ENCODE results near the gene FAM13A.

Gene FAM13A

GRCh38 chr4:88817740-88818139 is 239.2 kb downstream of the FAM13A start:
- no peak for TF ChIP-seq CTCF (IDR thresholded peaks at IDR 0.05)
- Histone ChIP-seq H3K27me3 (no peaks in the 10 kb centered on the region), H3K36me3 (no peaks in the 10 kb centered on the region), H3K9me3 (no peaks in the 10 kb centered on the region), H3K4me3 (ENCODE audit: low read depth in 1 of 2, low read length in 1 of 2) (no peak overlapping the region), H3K27ac (no peak overlapping the region), H3K4me1 (ENCODE audit: control insufficient read depth in 1 of 2, insufficient read depth in 1 of 2, low read depth in 1 of 2, low read length in 1 of 2) (peaks cover 7 to 8% of the 10 kb centered on the region in 2 experiments)

DNA sequence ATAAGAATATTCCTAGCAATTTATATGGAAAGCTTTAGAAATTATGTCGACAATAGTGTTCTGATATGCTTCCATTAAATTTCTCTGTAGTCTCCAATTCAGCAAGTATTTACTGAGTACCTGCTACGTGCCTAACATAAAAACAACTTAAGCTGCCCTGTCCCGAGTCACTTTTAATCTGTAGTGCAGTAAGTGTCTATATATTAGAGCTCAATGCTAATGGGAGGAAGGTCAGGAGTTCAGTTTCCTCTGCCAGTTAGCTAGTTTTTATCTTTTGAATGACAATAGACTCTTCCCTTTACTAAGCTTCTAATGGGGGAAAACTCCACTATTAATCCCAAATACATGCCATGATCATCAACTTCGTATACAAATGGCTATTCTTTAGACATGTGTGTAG is 240.6 kb downstream of the FAM13A start:
- Histone ChIP-seq H3K36me3 (no peaks in the 10 kb centered on the region), H3K4me1 (ENCODE audit: control insufficient read depth in 1 of 2, insufficient read depth in 1 of 2, low read depth in 1 of 2, low read length in 1 of 2) (no peaks in the 10 kb centered on the region), H3K27ac (no peak overlapping the region), H3K9me3 (no peaks in the 10 kb centered on the region), H3K27me3 (no peaks in the 10 kb centered on the region), H3K4me3 (ENCODE audit: low read depth in 1 of 2, low read length in 1 of 2) (no peak overlapping the region)
- no peak for TF ChIP-seq CTCF (IDR thresholded peaks at IDR 0.05)

GRCh38 chr4:88814043-88814617 is 242.9 kb downstream of the FAM13A start:
- no peak for TF ChIP-seq CTCF (IDR thresholded peaks at IDR 0.05)

DNA sequence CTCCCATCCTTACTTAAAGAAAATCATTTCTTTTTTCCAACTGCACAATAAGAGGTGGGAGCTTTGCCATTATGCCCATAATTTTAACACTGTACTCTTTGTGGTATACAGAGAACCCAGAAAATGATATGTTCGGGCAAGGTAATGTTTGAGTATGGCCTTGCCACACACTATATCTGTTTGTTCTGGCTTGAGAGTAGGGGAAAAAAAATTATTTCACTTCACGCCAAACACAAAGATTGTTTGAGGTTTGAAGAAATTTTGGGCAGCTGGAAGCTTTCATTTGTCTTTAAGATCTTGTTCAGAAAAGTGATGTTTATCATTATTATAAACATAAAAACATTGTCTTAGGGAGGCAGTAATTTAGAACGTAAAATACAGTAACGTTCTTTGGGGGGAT is 244.0 kb downstream of the FAM13A start:
- H3K4me1 ChIP-seq (ENCODE audit: control insufficient read depth in 1 of 2, insufficient read depth in 1 of 2, low read depth in 1 of 2, low read length in 1 of 2), result no peaks in the 10 kb centered on the region
- no peak for TF ChIP-seq CTCF (IDR thresholded peaks at IDR 0.05)
- H3K27me3 ChIP-seq, result no peaks in the 10 kb centered on the region
- H3K9me3 ChIP-seq, result no peaks in the 10 kb centered on the region
- no peaks in the 10 kb centered on the region for H3K36me3 ChIP-seq
- no peak overlapping the region for H3K4me3 ChIP-seq (ENCODE audit: low read depth in 1 of 2, low read length in 1 of 2)
- H3K27ac ChIP-seq, result no peak overlapping the region

More at GRCh38 chr4:88814043-88814617, 242.9 kb downstream of the FAM13A start:
- H3K4me3 ChIP-seq (ENCODE audit: low read depth in 1 of 2, low read length in 1 of 2), result no peak overlapping the region
- H3K27ac ChIP-seq, result no peak overlapping the region
- no peaks in the 10 kb centered on the region for H3K4me1 ChIP-seq (ENCODE audit: control insufficient read depth in 1 of 2, insufficient read depth in 1 of 2, low read depth in 1 of 2, low read length in 1 of 2)
- H3K9me3 ChIP-seq, result no peaks in the 10 kb centered on the region
- no peaks in the 10 kb centered on the region for H3K36me3 ChIP-seq
- no peaks in the 10 kb centered on the region for H3K27me3 ChIP-seq

- Histone ChIP-seq H3K27me3 (no peaks in the 10 kb centered on the region), H3K9me3 (no peaks in the 10 kb centered on the region), H3K36me3 (no peaks in the 10 kb centered on the region), H3K27ac (no peak overlapping the region), H3K4me1 (ENCODE audit: control insufficient read depth in 1 of 2, insufficient read depth in 1 of 2, low read depth in 1 of 2, low read length in 1 of 2) (no peaks in the 10 kb centered on the region), H3K4me3 (ENCODE audit: low read depth in 1 of 2, low read length in 1 of 2) (no peak overlapping the region)
- TF ChIP-seq CTCF (IDR thresholded peaks at IDR 0.05), result no peak
Measured at GRCh38 chr4:88812420-88812819, 244.6 kb downstream of the FAM13A start.

DNA sequence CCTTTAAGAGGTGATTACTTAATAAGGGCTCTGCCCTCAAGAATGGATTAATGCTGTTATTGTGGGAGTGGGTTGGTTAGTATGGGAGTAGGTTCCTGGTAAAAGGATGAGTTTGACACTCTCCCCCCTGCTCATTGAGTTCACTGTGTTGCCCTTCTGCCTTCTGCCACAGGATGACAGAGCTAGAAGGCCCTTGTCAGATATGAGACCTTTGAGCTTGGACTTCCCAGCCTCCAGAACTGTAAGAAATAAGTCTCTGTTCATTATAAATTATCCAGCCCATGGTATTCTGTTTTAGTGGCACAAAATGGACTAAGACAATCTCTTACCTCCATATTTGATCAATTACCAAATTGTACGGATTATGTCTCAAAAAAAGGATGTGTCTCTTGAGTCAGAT is 245.1 kb downstream of the FAM13A start:
- H3K9me3 ChIP-seq, result no peaks in the 10 kb centered on the region
- no peak overlapping the region for H3K27ac ChIP-seq
- no peak overlapping the region for H3K4me3 ChIP-seq (ENCODE audit: low read depth in 1 of 2, low read length in 1 of 2)
- no peaks in the 10 kb centered on the region for H3K27me3 ChIP-seq
- no peaks in the 10 kb centered on the region for H3K36me3 ChIP-seq
- no peak for TF ChIP-seq CTCF (IDR thresholded peaks at IDR 0.05)
- H3K4me1 ChIP-seq (ENCODE audit: control insufficient read depth in 1 of 2, insufficient read depth in 1 of 2, low read depth in 1 of 2, low read length in 1 of 2), result no peaks in the 10 kb centered on the region

Data from neutrophil (primary cell).